K562 (cell line): Measurements from ENCODE around the gene NUP214. TPM values are rescaled to one million over a fixed set of nuclear protein-coding genes. Genes with fewer than 3 reads are reported as not detected.

Source experiments
- ATAC-seq: fragments of 200-7000 bp; cut with Tn5 transposase; 3 replicates; pipeline ENCODE4 v1.9.1; 2020; ENCODE audit warnings: moderate library complexity
- BruUV-seq: library from RNA; stranded (reverse); fragments of 400-500 nt; replicated peaks from 2 replicates; lab custom pipeline; 2021; lab: Mats Ljungman, UMichigan
- CTCF ChIA-PET: fragments of 300-600 bp; formaldehyde crosslinking; extraction: SDS; loops from one replicate; lab custom pipeline; 2021; ENCODE audit warnings: low intra/inter-chr PET ratio; lab: Yijun Ruan, JAX
- POLR2A ChIA-PET: fragments of 300-600, 350-650 bp; sonication (Branson Sonifier 250); formaldehyde crosslinking; extraction: SDS; loops from one replicate; lab custom pipeline; 2021; ENCODE audit warnings: antibody characterized with exemption, inconsistent platforms; lab: Yijun Ruan, JAX
- DNase-seq, 4 experiments: peaks; one replicate each; pipeline versions ENCODE4 v3.0.0 to v3.0.0-alpha.2; 2011 to 2018; ENCODE audit warnings: low spot score in 3 of 4, mixed read lengths in 3 of 4; ENCODE audit errors: extremely low read depth in 1 of 4
- FAIRE-seq: peaks from 2 replicates; lab custom pipeline; 2011; peaks lifted over from hg19 to GRCh38; lab: Jason Lieb, UNC
- H2AFZ ChIP-seq: 2 replicates; pipeline ENCODE4 v1.6.0; 2011; ENCODE audit warnings: low read depth, low read length, control low read depth, inconsistent platforms
- H3K27ac ChIP-seq: fragments of 200-600 bp; 3 replicates; pipeline ENCODE4 v1.8.0; 2011; ENCODE audit warnings: low read depth, mild to moderate bottlenecking, control low read depth, inconsistent platforms, low read length, moderate library complexity, mixed read lengths; ENCODE audit errors: extremely low read depth
- H3K27me3 ChIP-seq, 2 experiments: fragments of 300-600 bp in 1 of 2; 2 replicates in 1 of 2; 3 replicates in 1 of 2; pipeline versions ENCODE4 v1.6.0 to v1.8.0; 2011; ENCODE audit warnings: inconsistent platforms in 2 of 2, low read length in 2 of 2, mild to moderate bottlenecking in 1 of 2, mixed read lengths in 1 of 2, moderate library complexity in 1 of 2; ENCODE audit not compliant: control insufficient read depth in 2 of 2, insufficient read depth in 2 of 2
- H3K36me3 ChIP-seq: fragments of 300-600 bp; 3 replicates; pipeline ENCODE4 v1.8.0; 2011; ENCODE audit warnings: mild to moderate bottlenecking, low read length, inconsistent platforms; ENCODE audit not compliant: control insufficient read depth, insufficient read depth
- H3K4me1 ChIP-seq, 2 experiments: fragments of 200-600 bp in 1 of 2; replicated peaks in 1 of 2; 2 replicates in 1 of 2; 3 replicates in 1 of 2; pipeline versions ENCODE4 v1.5.1 to v1.8.0; 2011; ENCODE audit warnings: inconsistent platforms in 2 of 2, low read length in 2 of 2, mild to moderate bottlenecking in 1 of 2, mixed read lengths in 1 of 2, moderate library complexity in 1 of 2; ENCODE audit not compliant: control insufficient read depth in 2 of 2, insufficient read depth in 2 of 2
- H3K4me2 ChIP-seq: 2 replicates; pipeline ENCODE4 v1.6.1; 2011; ENCODE audit warnings: low read length, control low read depth, inconsistent platforms, mixed read lengths; ENCODE audit not compliant: insufficient read depth
- H3K4me3 ChIP-seq: fragments of 200-600 bp; sonication (generic), shearing (Covaris generic); 2 replicates; pipeline ENCODE4 v1.5.1; 2016; ENCODE audit warnings: control low read depth, inconsistent platforms
- H3K79me2 ChIP-seq: fragments of 200-600 bp; 3 replicates; pipeline ENCODE4 v1.8.0; 2011; ENCODE audit warnings: low read length, inconsistent platforms; ENCODE audit not compliant: control insufficient read depth, insufficient read depth
- H3K9ac ChIP-seq, 2 experiments: 2 replicates each; pipeline versions ENCODE4 v1.6.0 to v1.6.1; 2011; ENCODE audit warnings: low read depth in 2 of 2, low read length in 2 of 2, control low read depth in 1 of 2, inconsistent platforms in 1 of 2, mild to moderate bottlenecking in 1 of 2, mixed read lengths in 1 of 2; ENCODE audit not compliant: insufficient read depth in 1 of 2
- H3K9me1 ChIP-seq: one replicate; pipeline ENCODE4 v1.6.0; 2011; ENCODE audit warnings: inconsistent platforms, mild to moderate bottlenecking, low read length, moderate library complexity; ENCODE audit not compliant: control insufficient read depth, insufficient read depth
- H3K9me3 ChIP-seq: replicated peaks from 2 replicates; pipeline ENCODE4 v1.5.1; 2011; ENCODE audit warnings: low read depth, low read length, inconsistent platforms; ENCODE audit not compliant: control insufficient read depth, insufficient read depth
- H4K20me1 ChIP-seq: replicated peaks from 2 replicates; pipeline ENCODE4 v1.6.1; 2011; ENCODE audit warnings: low read length, inconsistent platforms, mixed read lengths; ENCODE audit not compliant: control insufficient read depth, insufficient read depth
- RAD51 ChIP-seq: fragments of 450-650 bp; IDR thresholded peaks from 2 replicates; pipeline ENCODE4 v1.7.1; 2016; ENCODE audit warnings: low read depth, mild to moderate bottlenecking, borderline replicate concordance
- SIX5 ChIP-seq, 2 experiments: IDR thresholded peaks; 2 replicates each; pipeline ENCODE4 v1.6.1; 2011; ENCODE audit warnings: low read length in 2 of 2, borderline replicate concordance in 1 of 2, low read depth in 1 of 2, mild to moderate bottlenecking in 1 of 2, moderate library complexity in 1 of 2; ENCODE audit not compliant: insufficient read depth in 1 of 2
- TFAM ChIP-seq: fragments of 250-450 bp; sonication (Bioruptor Pico); conservative IDR thresholded peaks from 2 replicates; pipeline ENCODE4 v1.5.0; 2021; ENCODE audit warnings: mild to moderate bottlenecking, moderate library complexity
- ZNF23 ChIP-seq: fragments of 250-450 bp; sonication (Bioruptor Pico); IDR thresholded peaks from 2 replicates; pipeline ENCODE4 v1.4.0; 2020; ENCODE audit warnings: mild to moderate bottlenecking
- WGBS: fragments of 100-300 bp; shearing (Covaris generic); methylation state at CpG from one replicate; pipeline ENCODE4 v1.1.6; 2016; ENCODE audit warnings: low coverage, mixed read lengths; ENCODE audit not compliant: insufficient coverage; ENCODE audit errors: missing lambda C conversion rate; 5-methylcytosine and 5-hydroxymethylcytosine counted together
- in situ Hi-C: fragments of 300-500 bp; cut with MboI; formaldehyde crosslinking; loops from 4 replicates; pipeline ENCODE4 v1.15.0; 2018; ENCODE audit warnings: inconsistent platforms, mixed read lengths
- intact Hi-C: fragments of 100-400 bp; cut with micrococcal nuclease; formaldehyde crosslinking; loops from 2 replicates; pipeline ENCODE4 v1.14.2; 2022
- polyA plus RNA-seq, 8 experiments: library from polyadenylated mRNA; depleted of rRNA in 4 of 8; stranded (reverse) in 5 of 8; unstranded in 3 of 8; fragments of >200 nt; fragmentation: Nextera tagmentation in 2 of 8; fragmentation: Illumina TruSeq in 1 of 8; extraction: Ambion mirVana in 2 of 8; extraction: Trizol in 1 of 8; gene quantifications; 2 replicates each; pipeline versions ENCODE4 v1.2.1 to v1.2.3, GENCODE V29; 2011 to 2014; ENCODE audit warnings: inconsistent platforms in 1 of 8, missing spikeins in 1 of 8
- total RNA-seq, 7 experiments: library from RNA; depleted of rRNA in 6 of 7; stranded (reverse); fragments of >200 nt in 6 of 7; fragmentation: Illumina TruSeq in 2 of 7; extraction: Trizol in 2 of 7; gene quantifications; 2 replicates each; pipeline versions ENCODE4 v1.2.1 to v1.2.3, GENCODE V29; 2011 to 2021; ENCODE audit warnings: low replicate concordance in 1 of 7
- TF ChIP-seq, protein P1 (sequence below), 2 experiments: IDR thresholded peaks; 2 replicates each; pipeline ENCODE4 v1.6.1; 2011; ENCODE audit warnings: borderline replicate concordance in 1 of 2, control low read depth in 1 of 2, low read depth in 1 of 2, low read length in 1 of 2, mild to moderate bottlenecking in 1 of 2, mixed read lengths in 1 of 2, moderate library complexity in 1 of 2; ENCODE audit not compliant: insufficient read depth in 1 of 2, insufficient read length in 1 of 2, poor library complexity in 1 of 2, severe bottlenecking in 1 of 2; ENCODE audit errors: extremely low read depth in 1 of 2

Gene NUP214
- total and polyA plus RNA-seq, 9 of the 15 experiments (the other 6 are each of a cell fraction or from before 2014, with no cell fraction given): 56.9 to 332 (median 97.1) TPM

DNA sequence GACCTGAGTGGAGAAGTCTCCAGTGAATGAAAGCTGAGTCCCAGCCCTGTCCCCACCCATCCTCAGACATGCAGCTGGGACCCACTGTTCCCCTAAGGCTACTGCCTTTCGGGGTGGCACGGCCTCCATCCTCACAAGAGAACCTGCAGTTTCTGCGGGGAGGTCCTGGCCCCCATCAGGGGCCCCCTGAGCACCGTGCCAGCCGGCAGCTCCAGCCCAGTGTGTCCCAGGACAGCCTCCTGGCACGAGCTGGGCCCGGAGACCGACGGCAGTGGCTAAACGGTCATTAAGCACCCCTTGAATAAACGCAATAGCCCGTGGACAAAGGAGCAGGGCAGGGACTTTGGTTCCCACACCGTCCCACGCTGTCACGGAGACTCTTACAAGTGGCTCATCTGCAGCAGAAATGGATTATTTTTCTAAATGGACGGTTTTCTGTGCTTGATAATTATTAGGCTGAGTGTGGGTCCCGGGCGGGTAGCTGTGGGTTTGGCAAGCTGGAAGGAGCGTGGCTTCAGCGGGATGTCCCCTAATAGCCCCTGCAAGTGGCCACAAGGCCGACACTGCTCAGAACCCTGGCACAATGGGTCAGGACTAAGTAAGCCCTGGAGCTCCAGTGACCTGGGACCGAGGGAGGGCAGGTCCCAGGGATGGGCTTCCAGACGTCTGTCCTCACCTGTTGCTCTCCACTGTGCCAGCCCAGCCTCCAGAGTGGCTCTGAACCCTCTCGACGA lies 133.5 kb downstream of the NUP214 start:
- DNase-seq (peak in 2 of 4 experiments; percentile 20 to 53), FAIRE-seq (no peak), ATAC-seq (0 out of 3 replicates have a peak, but pooled peaks have one; percentile 0)
- in situ Hi-C loops (no loop called here), intact Hi-C loops (no loop called here)
- Histone ChIP-seq H3K9me1 (peaks cover 12% of the 10 kb centered on the region), H3K9ac (peak overlapping the region in 1 of 2 experiments; percentile 52; a peak in 1 of 4 replicates), H3K4me2 (no peak overlapping the region), H3K27me3 (peaks cover 0 to 9% of the 10 kb centered on the region in 2 experiments; a peak in 1 of 5 replicates), H3K4me1 (peaks cover 12 to 33% of the 10 kb centered on the region in 2 experiments), H3K27ac (no peak overlapping the region), H3K9me3 (no peaks in the 10 kb centered on the region), H3K4me3 (no peak overlapping the region), H4K20me1 (peaks cover 7% of the 10 kb centered on the region; the same call in 1 of the 2 replicates), H3K79me2 (peaks cover 10% of the 10 kb centered on the region; the same call in 1 of the 3 replicates), H3K36me3 (peaks cover 57% of the 10 kb centered on the region), H2AFZ (no peak overlapping the region)
- TF ChIP-seq SIX5 (IDR thresholded peaks at IDR 0.05; ENCODE audit: borderline replicate concordance in 1 of 2, insufficient read depth in 1 of 2, low read depth in 1 of 2, low read length in 2 of 2) (0 out of 4 replicates have a peak, but pooled peaks of 1 of the 2 experiments have one; percentile 7), RAD51 (no peak), TFAM (CRISPR knock-in tag) (no peak), ZNF23 (CRISPR knock-in tag) (no peak)
- TF ChIP-seq, protein P1, sequence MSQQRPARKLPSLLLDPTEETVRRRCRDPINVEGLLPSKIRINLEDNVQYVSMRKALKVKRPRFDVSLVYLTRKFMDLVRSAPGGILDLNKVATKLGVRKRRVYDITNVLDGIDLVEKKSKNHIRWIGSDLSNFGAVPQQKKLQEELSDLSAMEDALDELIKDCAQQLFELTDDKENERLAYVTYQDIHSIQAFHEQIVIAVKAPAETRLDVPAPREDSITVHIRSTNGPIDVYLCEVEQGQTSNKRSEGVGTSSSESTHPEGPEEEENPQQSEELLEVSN (IDR thresholded peaks at IDR 0.05; ENCODE audit: borderline replicate concordance in 1 of 2, extremely low read depth in 1 of 2, insufficient read depth in 1 of 2, insufficient read length in 1 of 2, low read depth in 1 of 2, low read length in 1 of 2, poor library complexity in 1 of 2, severe bottlenecking in 1 of 2): peak in 1 of 2 experiments; percentile 6
- no TSS peak for BruUV-seq
- CTCF ChIA-PET: no interaction called here
- WGBS: 63% methylated on average over 25 of the region's 25 CpGs
- POLR2A ChIA-PET: interaction anchor here (0.6 to 17.3 kb wide), 7 partner anchors 10 to 134 kb away, joined by 3 to 338 read pairs (median 6); partner anchors contain the start of genes FAM78A and NUP214
